Measurements from ENCODE around the gene FCER1G. TPM values are rescaled to one million over a fixed set of nuclear protein-coding genes. Genes with fewer than 3 reads are reported as not detected.
A peak's percentile ranks its signal among the peaks of the same experiment; 100 is the strongest.
"Not testable (repeated sequence)": the region's sequence is repeated elsewhere in the genome, so short reads cannot be mapped to it uniquely, and the experiment has no call there.

FCER1G gene
- polyA plus RNA-seq, 4 donors: 11.6 to 79.8 (median 41.8) TPM

GRCh38 chr1:161255955-161256520, 40.9 kb downstream of the FCER1G start:
- not testable (repeated sequence) for FAIRE-seq; H3K4me1 ChIP-seq (ENCODE audit: control insufficient read depth in 3 of 3, insufficient read depth in 2 of 3, low read depth in 1 of 3, low read length in 2 of 3); H3K4me3 ChIP-seq (ENCODE audit: low read depth in 1 of 3, low read length in 3 of 3); H3K36me3 ChIP-seq (ENCODE audit: control insufficient read depth in 3 of 3, insufficient read depth in 2 of 3, low read depth in 1 of 3, low read length in 3 of 3); H3K27ac ChIP-seq (ENCODE audit: low read depth in 1 of 3, low read length in 2 of 3); DNase-seq
- Histone ChIP-seq H3K27me3 (ENCODE audit: control insufficient read depth in 3 of 3, insufficient read depth in 3 of 3, low read length in 3 of 3) (peaks cover 0 to 13% (median 9%) of the 10 kb centered on the region in 3 donors), H3K9me3 (ENCODE audit: control insufficient read depth in 2 of 2, insufficient read depth in 1 of 2, low read depth in 1 of 2, low read length in 1 of 2) (peaks cover 0 to 14% of the 10 kb centered on the region in 2 donors)
- 71 to 84% (median 80%) methylated on average over 4 of the region's 4 CpGs for WGBS, 3 donors

DNA sequence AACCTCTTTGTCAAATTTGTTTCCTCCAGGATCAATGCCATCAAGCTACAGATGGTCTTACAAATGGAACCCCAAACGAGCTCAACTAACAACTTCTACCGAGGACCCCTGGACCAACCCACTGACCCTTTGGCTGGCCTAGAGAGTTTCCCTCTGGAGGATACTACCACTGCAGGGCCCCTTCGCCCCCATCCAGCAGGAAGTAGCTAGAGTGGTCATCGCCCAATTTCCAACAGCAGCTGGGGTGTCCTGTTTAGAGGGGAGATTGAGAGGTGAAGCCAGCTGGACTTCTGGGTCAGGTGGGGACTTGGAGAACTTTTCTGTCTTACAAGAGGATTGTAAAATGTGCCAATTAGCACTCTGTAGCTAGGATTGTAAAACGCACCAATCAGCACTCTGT, 42.0 kb downstream of the FCER1G start:
- peaks cover 0 to 13% (median 9%) of the 10 kb centered on the region in 3 donors for H3K27me3 ChIP-seq (ENCODE audit: control insufficient read depth in 3 of 3, insufficient read depth in 3 of 3, low read length in 3 of 3)
- FAIRE-seq: not testable (repeated sequence)

DNA sequence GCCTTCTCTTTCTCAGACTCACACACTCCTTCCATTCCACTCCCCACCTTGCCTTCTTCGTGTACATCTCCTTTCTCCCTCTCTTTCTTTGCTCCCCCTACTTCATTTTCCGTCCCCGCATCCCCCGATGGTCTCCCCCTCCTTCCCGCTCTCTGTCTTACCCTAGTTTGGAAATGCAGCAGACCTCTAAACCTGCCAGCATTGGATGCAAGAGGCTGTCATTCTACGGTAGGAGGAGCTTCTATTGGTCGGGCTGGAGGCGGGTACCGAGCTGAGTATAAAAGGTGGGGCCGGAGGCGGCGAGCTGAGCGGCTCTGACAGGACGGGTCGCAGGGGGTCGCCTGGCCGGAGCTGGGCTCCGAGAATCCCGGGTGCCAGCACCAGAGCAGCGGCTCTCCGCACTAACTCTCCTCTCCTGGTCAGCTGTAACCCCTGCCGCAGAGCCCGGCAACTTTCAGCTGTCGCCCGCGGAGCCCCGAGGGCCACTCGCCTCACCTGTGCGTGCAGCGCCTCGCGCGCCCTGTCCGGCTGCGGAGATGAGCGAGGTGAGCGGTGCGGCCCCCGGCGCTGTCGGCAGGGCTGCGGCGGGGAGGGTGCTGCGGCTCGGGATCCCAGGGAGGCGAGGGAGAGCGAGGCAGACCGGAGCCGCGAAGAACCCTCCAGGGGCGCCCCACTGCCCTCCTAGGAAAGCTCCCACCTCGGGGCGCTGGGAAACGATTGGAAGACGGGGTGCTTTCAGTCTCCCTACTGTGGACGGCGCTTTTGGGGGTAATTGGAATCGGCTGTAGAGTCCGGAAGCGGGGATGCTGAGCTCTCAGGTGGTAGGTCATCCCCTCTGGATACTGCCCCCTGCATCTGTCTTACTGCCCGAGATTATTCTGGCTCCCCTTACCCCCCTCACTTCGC, 43.6 kb downstream of the FCER1G start, which contains the start of gene PCP4L1:
Gene PCP4L1, plus strand, starts transcription at position 307 of the 906 bp plus-strand sequence. Its CDS starts 230 bp downstream, at position 537.
- peaks cover 0 to 14% of the 10 kb centered on the region in 2 donors for H3K9me3 ChIP-seq (ENCODE audit: control insufficient read depth in 2 of 2, insufficient read depth in 1 of 2, low read depth in 1 of 2, low read length in 1 of 2)
- peaks cover 0 to 13% (median 9%) of the 10 kb centered on the region in 3 donors for H3K27me3 ChIP-seq (ENCODE audit: control insufficient read depth in 3 of 3, insufficient read depth in 3 of 3, low read length in 3 of 3)
- H3K4me3 ChIP-seq (ENCODE audit: low read depth in 1 of 3, low read length in 3 of 3): peak within 1 kb of the TSS in 2 of 3 donors; percentile 48 to 57
- no peak within 1 kb of the TSS for H3K27ac ChIP-seq (ENCODE audit: low read depth in 1 of 3, low read length in 2 of 3)
- whole genome bisulfite sequencing, 3 donors: 2 to 4% (median 4%) methylated on average over 59 to 62 of the region's 62 CpGs
- no peaks in the 10 kb centered on the region for H3K36me3 ChIP-seq (ENCODE audit: control insufficient read depth in 3 of 3, insufficient read depth in 2 of 3, low read depth in 1 of 3, low read length in 3 of 3)
- peaks cover 0 to 19% (median 4%) of the 10 kb centered on the region in 3 donors for H3K4me1 ChIP-seq (ENCODE audit: control insufficient read depth in 3 of 3, insufficient read depth in 2 of 3, low read depth in 1 of 3, low read length in 2 of 3)
- FAIRE-seq (no peak), DNase-seq (peak; percentile 65 to 82)

More for the DNA sequence above, 42.0 kb downstream of the FCER1G start:
- Histone ChIP-seq H3K4me1 (ENCODE audit: control insufficient read depth in 3 of 3, insufficient read depth in 2 of 3, low read depth in 1 of 3, low read length in 2 of 3) (peaks cover 0 to 19% (median 4%) of the 10 kb centered on the region in 3 donors), H3K9me3 (ENCODE audit: control insufficient read depth in 2 of 2, insufficient read depth in 1 of 2, low read depth in 1 of 2, low read length in 1 of 2) (peaks cover 0 to 14% of the 10 kb centered on the region in 2 donors)
- DNase-seq; H3K36me3 ChIP-seq (ENCODE audit: control insufficient read depth in 3 of 3, insufficient read depth in 2 of 3, low read depth in 1 of 3, low read length in 3 of 3); H3K4me3 ChIP-seq (ENCODE audit: low read depth in 1 of 3, low read length in 3 of 3); H3K27ac ChIP-seq (ENCODE audit: low read depth in 1 of 3, low read length in 2 of 3): not testable (repeated sequence)
- 88 to 96% (median 90%) methylated on average over 5 of the region's 5 CpGs for WGBS, 3 donors

DNA sequence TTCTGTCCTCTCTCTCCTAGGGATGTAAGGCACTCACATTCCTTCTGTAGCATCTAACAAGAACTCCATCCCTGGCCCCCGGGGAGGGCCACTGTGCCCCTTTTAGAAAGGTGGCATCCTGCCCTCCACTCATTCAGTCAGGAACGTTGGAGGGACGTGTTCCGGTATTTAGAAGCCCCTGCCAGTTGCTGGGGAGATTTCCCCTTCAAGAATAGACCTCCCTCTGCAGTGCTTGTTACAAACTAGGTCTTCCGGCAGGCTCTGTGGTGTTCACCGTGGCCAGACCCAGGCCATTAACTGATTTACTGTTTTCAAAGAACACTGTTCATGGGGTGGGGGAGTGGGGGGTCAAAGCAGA, 44.2 kb downstream of the FCER1G start:
- peaks cover 0 to 19% (median 4%) of the 10 kb centered on the region in 3 donors for H3K4me1 ChIP-seq (ENCODE audit: control insufficient read depth in 3 of 3, insufficient read depth in 2 of 3, low read depth in 1 of 3, low read length in 2 of 3)
- H3K9me3 ChIP-seq (ENCODE audit: control insufficient read depth in 2 of 2, insufficient read depth in 1 of 2, low read depth in 1 of 2, low read length in 1 of 2): peaks cover 0 to 14% of the 10 kb centered on the region in 2 donors
- 46 to 57% (median 53%) methylated on average over 6 of the region's 6 CpGs for WGBS, 3 donors
- H3K27ac ChIP-seq (ENCODE audit: low read depth in 1 of 3, low read length in 2 of 3): no peak overlapping the region
- no peaks in the 10 kb centered on the region for H3K36me3 ChIP-seq (ENCODE audit: control insufficient read depth in 3 of 3, insufficient read depth in 2 of 3, low read depth in 1 of 3, low read length in 3 of 3)
- no peak for DNase-seq
- no peak for FAIRE-seq
- H3K4me3 ChIP-seq (ENCODE audit: low read depth in 1 of 3, low read length in 3 of 3): no peak overlapping the region
- H3K27me3 ChIP-seq (ENCODE audit: control insufficient read depth in 3 of 3, insufficient read depth in 3 of 3, low read length in 3 of 3): peaks cover 0 to 13% (median 9%) of the 10 kb centered on the region in 3 donors

GRCh38 chr1:161259765-161260164, 44.7 kb downstream of the FCER1G start:
- DNase-seq: no peak
- Histone ChIP-seq H3K36me3 (ENCODE audit: control insufficient read depth in 3 of 3, insufficient read depth in 2 of 3, low read depth in 1 of 3, low read length in 3 of 3) (no peaks in the 10 kb centered on the region), H3K9me3 (ENCODE audit: control insufficient read depth in 2 of 2, insufficient read depth in 1 of 2, low read depth in 1 of 2, low read length in 1 of 2) (peaks cover 0 to 14% of the 10 kb centered on the region in 2 donors), H3K27me3 (ENCODE audit: control insufficient read depth in 3 of 3, insufficient read depth in 3 of 3, low read length in 3 of 3) (peaks cover 0 to 13% (median 9%) of the 10 kb centered on the region in 3 donors), H3K27ac (ENCODE audit: low read depth in 1 of 3, low read length in 2 of 3) (no peak overlapping the region), H3K4me3 (ENCODE audit: low read depth in 1 of 3, low read length in 3 of 3) (no peak overlapping the region), H3K4me1 (ENCODE audit: control insufficient read depth in 3 of 3, insufficient read depth in 2 of 3, low read depth in 1 of 3, low read length in 2 of 3) (peaks cover 0 to 19% (median 4%) of the 10 kb centered on the region in 3 donors)
- no peak for FAIRE-seq
- 64 to 79% (median 70%) methylated on average over 1 of the region's 1 CpG for WGBS, 3 donors

GRCh38 chr1:161260376-161261260, 45.5 kb downstream of the FCER1G start:
- DNase-seq (peak; percentile 62 to 79), FAIRE-seq (no peak)
- H3K9me3 ChIP-seq (ENCODE audit: control insufficient read depth in 2 of 2, insufficient read depth in 1 of 2, low read depth in 1 of 2, low read length in 1 of 2): peaks cover 0 to 14% of the 10 kb centered on the region in 2 donors
- H3K4me1 ChIP-seq (ENCODE audit: control insufficient read depth in 3 of 3, insufficient read depth in 2 of 3, low read depth in 1 of 3, low read length in 2 of 3): peaks cover 0 to 19% (median 4%) of the 10 kb centered on the region in 3 donors
- H3K4me3 ChIP-seq (ENCODE audit: low read depth in 1 of 3, low read length in 3 of 3): no peak overlapping the region
- peaks cover 0 to 13% (median 9%) of the 10 kb centered on the region in 3 donors for H3K27me3 ChIP-seq (ENCODE audit: control insufficient read depth in 3 of 3, insufficient read depth in 3 of 3, low read length in 3 of 3)
- H3K27ac ChIP-seq (ENCODE audit: low read depth in 1 of 3, low read length in 2 of 3): no peak overlapping the region
- no peaks in the 10 kb centered on the region for H3K36me3 ChIP-seq (ENCODE audit: control insufficient read depth in 3 of 3, insufficient read depth in 2 of 3, low read depth in 1 of 3, low read length in 3 of 3)
- 26 to 41% (median 37%) methylated on average over 9 of the region's 9 CpGs for WGBS, 3 donors

DNA sequence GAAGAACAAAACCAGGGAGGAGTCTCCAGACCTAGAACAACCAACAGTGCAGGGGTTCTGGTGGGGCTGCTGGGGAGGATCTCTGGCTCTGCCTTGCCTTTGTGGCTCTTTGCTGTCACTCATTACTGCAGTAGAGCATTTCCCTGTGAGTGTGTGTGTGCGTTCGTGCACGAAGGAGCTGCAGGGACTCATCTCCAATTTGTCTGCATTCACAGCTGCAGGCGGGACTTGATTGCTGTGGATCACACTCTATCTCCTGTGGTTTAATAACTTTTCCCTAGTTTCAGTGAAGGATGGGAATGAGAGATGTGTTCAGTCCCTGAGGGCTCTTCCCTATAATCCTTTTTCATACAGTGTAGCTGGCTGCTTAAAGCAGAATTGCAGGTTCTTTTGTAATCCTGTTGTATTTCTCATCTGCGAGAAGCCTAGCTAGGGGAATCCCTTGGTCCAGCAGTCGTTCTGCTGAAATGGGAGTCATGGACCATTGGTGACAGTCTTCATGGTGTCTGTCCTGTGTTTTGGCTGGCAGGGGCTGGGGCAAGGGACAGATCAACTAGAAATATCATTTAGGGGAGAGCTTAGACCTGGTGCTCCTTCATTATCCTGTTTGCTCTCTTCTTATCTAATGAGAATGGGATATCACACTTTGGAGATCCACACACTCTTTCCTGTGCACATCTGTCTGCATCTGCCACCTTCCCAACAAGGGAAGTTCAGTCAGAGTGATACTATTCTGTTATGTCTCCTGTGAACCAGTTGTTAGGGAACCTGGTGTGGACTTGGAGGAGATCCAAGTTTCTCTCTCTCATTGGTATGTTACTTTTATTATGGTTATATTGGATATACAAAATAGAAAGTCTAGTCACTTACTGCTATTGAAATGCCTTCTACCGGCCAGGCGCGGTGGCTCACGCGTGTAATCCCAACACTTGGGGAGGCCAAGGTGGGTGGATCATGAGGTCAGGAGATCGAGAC, 46.5 kb downstream of the FCER1G start:
- no peaks in the 10 kb centered on the region for H3K36me3 ChIP-seq (ENCODE audit: control insufficient read depth in 3 of 3, insufficient read depth in 2 of 3, low read depth in 1 of 3, low read length in 3 of 3)

More for the DNA sequence above, 46.5 kb downstream of the FCER1G start:
- peaks cover 0 to 13% (median 9%) of the 10 kb centered on the region in 3 donors for H3K27me3 ChIP-seq (ENCODE audit: control insufficient read depth in 3 of 3, insufficient read depth in 3 of 3, low read length in 3 of 3)
- H3K9me3 ChIP-seq (ENCODE audit: control insufficient read depth in 2 of 2, insufficient read depth in 1 of 2, low read depth in 1 of 2, low read length in 1 of 2): peaks cover 0 to 14% of the 10 kb centered on the region in 2 donors
- DNase-seq: peak; percentile 21 to 57
- FAIRE-seq: no peak
- peaks cover 0 to 19% (median 4%) of the 10 kb centered on the region in 3 donors for H3K4me1 ChIP-seq (ENCODE audit: control insufficient read depth in 3 of 3, insufficient read depth in 2 of 3, low read depth in 1 of 3, low read length in 2 of 3)
- H3K4me3 ChIP-seq (ENCODE audit: low read depth in 1 of 3, low read length in 3 of 3): no peak overlapping the region
- H3K27ac ChIP-seq (ENCODE audit: low read depth in 1 of 3, low read length in 2 of 3): no peak overlapping the region
- 31 to 50% (median 44%) methylated on average over 12 of the region's 12 CpGs for WGBS, 3 donors

All from small intestine (tissue), 7 donors.